HG03565 (cell line): ENCODE data around the gene CHMP5.
"Not testable (repeated sequence)": the region's sequence is repeated elsewhere in the genome, so short reads cannot be mapped to it uniquely, and the experiment has no call there.

Experiments
- ATAC-seq: cut with Tn5 transposase; IDR thresholded peaks from one replicate; pipeline ENCODE4 v1.9.1; 2021; ENCODE audit warnings: mild to moderate bottlenecking, moderate library complexity; ENCODE audit not compliant: unreplicated experiment

Gene CHMP5

GRCh38 chr9:33310748-33311147 lies 45.9 kb downstream of the CHMP5 start:
- no peak for ATAC-seq

- ATAC-seq, result no peak
Measured at GRCh38 chr9:33311953-33312352, 47.1 kb downstream of the CHMP5 start.

- no peak for ATAC-seq
Measured at GRCh38 chr9:33315371-33315770, 50.5 kb downstream of the CHMP5 start.

- ATAC-seq, result not testable (repeated sequence)
Measured at GRCh38 chr9:33317136-33317535, 52.3 kb downstream of the CHMP5 start.

- no peak for ATAC-seq
Measured at GRCh38 chr9:33318225-33318624, 53.4 kb downstream of the CHMP5 start.

GRCh38 chr9:33318781-33319180 lies 53.9 kb downstream of the CHMP5 start:
- no peak for ATAC-seq

GRCh38 chr9:33320230-33320567 lies 55.4 kb downstream of the CHMP5 start:
- no peak for ATAC-seq

GRCh38 chr9:33320568-33321261 lies 55.9 kb downstream of the CHMP5 start:
- no peak for ATAC-seq

GRCh38 chr9:33329117-33329563 lies 64.3 kb downstream of the CHMP5 start:
- no peak for ATAC-seq

GRCh38 chr9:33329979-33330378 lies 65.1 kb downstream of the CHMP5 start:
- ATAC-seq, result no peak

- ATAC-seq, result no peak
Measured at GRCh38 chr9:33331377-33331891, 66.6 kb downstream of the CHMP5 start.
